ENCODE results near the gene DDO. TPM values are rescaled to one million over a fixed set of nuclear protein-coding genes. Genes with fewer than 3 reads are reported as not detected.

The DDO gene
- polyA plus RNA-seq, 1 donor from 2014 or later, result not detected

DNA sequence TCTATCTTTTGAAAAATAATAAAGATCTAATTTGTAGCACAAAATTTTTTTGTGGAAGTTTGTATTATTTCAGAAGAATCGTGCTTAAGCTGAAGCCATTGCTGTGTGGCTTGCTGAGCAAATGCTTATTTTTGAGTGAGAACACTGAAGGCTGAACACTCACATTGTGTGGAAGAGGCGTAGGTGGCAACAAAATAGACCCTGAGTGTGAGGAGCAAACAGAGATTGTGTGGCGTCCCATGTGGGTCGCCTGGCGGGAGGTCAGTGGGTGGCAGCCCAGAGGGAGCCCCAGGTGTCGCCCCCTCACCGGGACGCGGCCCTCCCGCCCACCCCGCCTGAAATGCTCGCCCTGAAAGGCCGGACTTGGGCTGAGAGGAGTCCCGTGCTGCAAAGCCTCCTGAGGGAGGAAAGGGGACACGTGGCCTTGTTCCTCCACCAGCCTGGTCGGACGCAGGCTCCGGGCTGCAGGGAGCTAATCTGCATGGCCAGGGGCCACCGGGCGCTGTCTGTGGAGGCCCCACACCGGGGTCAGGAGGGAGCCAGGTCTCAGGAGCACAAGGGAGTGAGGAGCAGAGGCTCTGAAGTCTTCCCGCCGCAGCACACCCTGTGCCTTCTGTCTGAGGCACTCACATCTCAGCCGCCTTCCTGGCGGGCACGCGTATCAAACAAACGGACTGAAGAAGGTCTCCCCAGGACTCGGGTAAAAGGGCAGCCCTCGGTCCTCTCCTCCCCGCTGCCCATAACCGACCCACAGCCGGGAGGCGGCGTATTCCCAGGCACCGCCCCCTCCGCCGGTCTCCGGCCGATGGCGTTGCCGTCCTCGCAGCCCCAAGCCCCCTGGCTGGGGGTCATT is 15.9 kb downstream of the DDO start:
- Histone ChIP-seq H3K9me2 (ENCODE audit: insufficient read depth, low read length) (no peaks in the 10 kb centered on the region), H3K4me3 (ENCODE audit: low read length) (no peak overlapping the region), H3K79me2 (replicated peaks; ENCODE audit: insufficient read depth, low read length) (no peaks in the 10 kb centered on the region), H4K20me1 (ENCODE audit: insufficient read depth) (no peaks in the 10 kb centered on the region), H2AFZ (ENCODE audit: low read depth, low read length) (no peak overlapping the region), H3F3A (ENCODE audit: insufficient read depth, low read length, poor library complexity, severe bottlenecking) (no peaks in the 10 kb centered on the region), H3K27me3 (ENCODE audit: insufficient read depth, low read depth, low read length) (no peaks in the 10 kb centered on the region), H3K27ac (ENCODE audit: low read length) (no peak overlapping the region), H3K9me3 (ENCODE audit: low read length) (no peaks in the 10 kb centered on the region), H3K4me2 (ENCODE audit: low read length) (no peak overlapping the region), H3K9ac (ENCODE audit: low read length) (no peak overlapping the region), H3K36me3 (ENCODE audit: insufficient read depth, low read length) (no peaks in the 10 kb centered on the region)
- TF ChIP-seq MXI1 (conservative IDR thresholded peaks at IDR 0.05; ENCODE audit: poor library complexity, severe bottlenecking) (no peak), TAF1 (IDR thresholded peaks at IDR 0.05; ENCODE audit: low read depth) (no peak), POLR2AphosphoS5 (IDR thresholded peaks at IDR 0.05) (no peak), RAD21 (conservative IDR thresholded peaks at IDR 0.05) (no peak), EZH2 (IDR thresholded peaks at IDR 0.05; ENCODE audit: borderline replicate concordance, insufficient read depth, low read length, poor library complexity, severe bottlenecking) (no peak), EP300 (conservative IDR thresholded peaks at IDR 0.05; ENCODE audit: poor library complexity, severe bottlenecking) (no peak), SMC3 (conservative IDR thresholded peaks at IDR 0.05; ENCODE audit: poor library complexity) (no peak)
- TF ChIP-seq, protein P1, sequence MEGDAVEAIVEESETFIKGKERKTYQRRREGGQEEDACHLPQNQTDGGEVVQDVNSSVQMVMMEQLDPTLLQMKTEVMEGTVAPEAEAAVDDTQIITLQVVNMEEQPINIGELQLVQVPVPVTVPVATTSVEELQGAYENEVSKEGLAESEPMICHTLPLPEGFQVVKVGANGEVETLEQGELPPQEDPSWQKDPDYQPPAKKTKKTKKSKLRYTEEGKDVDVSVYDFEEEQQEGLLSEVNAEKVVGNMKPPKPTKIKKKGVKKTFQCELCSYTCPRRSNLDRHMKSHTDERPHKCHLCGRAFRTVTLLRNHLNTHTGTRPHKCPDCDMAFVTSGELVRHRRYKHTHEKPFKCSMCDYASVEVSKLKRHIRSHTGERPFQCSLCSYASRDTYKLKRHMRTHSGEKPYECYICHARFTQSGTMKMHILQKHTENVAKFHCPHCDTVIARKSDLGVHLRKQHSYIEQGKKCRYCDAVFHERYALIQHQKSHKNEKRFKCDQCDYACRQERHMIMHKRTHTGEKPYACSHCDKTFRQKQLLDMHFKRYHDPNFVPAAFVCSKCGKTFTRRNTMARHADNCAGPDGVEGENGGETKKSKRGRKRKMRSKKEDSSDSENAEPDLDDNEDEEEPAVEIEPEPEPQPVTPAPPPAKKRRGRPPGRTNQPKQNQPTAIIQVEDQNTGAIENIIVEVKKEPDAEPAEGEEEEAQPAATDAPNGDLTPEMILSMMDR (IDR thresholded peaks at IDR 0.05; ENCODE audit: poor library complexity, severe bottlenecking), result no peak
- TF ChIP-seq, protein P2, sequence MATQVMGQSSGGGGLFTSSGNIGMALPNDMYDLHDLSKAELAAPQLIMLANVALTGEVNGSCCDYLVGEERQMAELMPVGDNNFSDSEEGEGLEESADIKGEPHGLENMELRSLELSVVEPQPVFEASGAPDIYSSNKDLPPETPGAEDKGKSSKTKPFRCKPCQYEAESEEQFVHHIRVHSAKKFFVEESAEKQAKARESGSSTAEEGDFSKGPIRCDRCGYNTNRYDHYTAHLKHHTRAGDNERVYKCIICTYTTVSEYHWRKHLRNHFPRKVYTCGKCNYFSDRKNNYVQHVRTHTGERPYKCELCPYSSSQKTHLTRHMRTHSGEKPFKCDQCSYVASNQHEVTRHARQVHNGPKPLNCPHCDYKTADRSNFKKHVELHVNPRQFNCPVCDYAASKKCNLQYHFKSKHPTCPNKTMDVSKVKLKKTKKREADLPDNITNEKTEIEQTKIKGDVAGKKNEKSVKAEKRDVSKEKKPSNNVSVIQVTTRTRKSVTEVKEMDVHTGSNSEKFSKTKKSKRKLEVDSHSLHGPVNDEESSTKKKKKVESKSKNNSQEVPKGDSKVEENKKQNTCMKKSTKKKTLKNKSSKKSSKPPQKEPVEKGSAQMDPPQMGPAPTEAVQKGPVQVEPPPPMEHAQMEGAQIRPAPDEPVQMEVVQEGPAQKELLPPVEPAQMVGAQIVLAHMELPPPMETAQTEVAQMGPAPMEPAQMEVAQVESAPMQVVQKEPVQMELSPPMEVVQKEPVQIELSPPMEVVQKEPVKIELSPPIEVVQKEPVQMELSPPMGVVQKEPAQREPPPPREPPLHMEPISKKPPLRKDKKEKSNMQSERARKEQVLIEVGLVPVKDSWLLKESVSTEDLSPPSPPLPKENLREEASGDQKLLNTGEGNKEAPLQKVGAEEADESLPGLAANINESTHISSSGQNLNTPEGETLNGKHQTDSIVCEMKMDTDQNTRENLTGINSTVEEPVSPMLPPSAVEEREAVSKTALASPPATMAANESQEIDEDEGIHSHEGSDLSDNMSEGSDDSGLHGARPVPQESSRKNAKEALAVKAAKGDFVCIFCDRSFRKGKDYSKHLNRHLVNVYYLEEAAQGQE (IDR thresholded peaks at IDR 0.05; ENCODE audit: borderline replicate concordance), result no peak

DNA sequence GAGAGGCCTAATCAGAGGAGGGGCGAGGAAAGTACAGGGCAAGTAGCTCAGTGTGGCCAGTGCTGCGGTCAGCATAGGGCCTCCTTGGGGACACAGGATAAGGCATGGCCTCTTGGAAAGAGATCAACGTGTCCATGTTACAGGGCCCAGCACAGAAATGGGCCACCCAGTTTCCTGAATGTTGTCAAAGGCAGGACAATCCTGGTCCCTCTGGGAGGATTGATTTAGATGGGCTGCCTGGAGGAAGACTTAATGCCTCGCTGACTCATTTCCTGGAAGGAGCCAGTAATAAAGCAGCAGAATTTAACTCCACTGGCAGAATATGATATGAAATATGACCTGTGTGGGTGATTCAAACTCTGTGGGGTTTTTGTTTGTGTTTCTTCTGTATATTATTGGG is 16.6 kb downstream of the DDO start:
- no peaks in the 10 kb centered on the region for H3K27me3 ChIP-seq (ENCODE audit: insufficient read depth, low read depth, low read length)
- no peak overlapping the region for H3K9ac ChIP-seq (ENCODE audit: low read length)
- H3K79me2 ChIP-seq (replicated peaks; ENCODE audit: insufficient read depth, low read length), result no peaks in the 10 kb centered on the region
- H4K20me1 ChIP-seq (ENCODE audit: insufficient read depth), result no peaks in the 10 kb centered on the region
- H2AFZ ChIP-seq (ENCODE audit: low read depth, low read length), result no peak overlapping the region
- H3K36me3 ChIP-seq (ENCODE audit: insufficient read depth, low read length), result no peaks in the 10 kb centered on the region
- H3F3A ChIP-seq (ENCODE audit: insufficient read depth, low read length, poor library complexity, severe bottlenecking), result no peaks in the 10 kb centered on the region
- H3K9me2 ChIP-seq (ENCODE audit: insufficient read depth, low read length), result no peaks in the 10 kb centered on the region
- TF ChIP-seq RAD21 (conservative IDR thresholded peaks at IDR 0.05) (no peak), EZH2 (IDR thresholded peaks at IDR 0.05; ENCODE audit: borderline replicate concordance, insufficient read depth, low read length, poor library complexity, severe bottlenecking) (no peak), TAF1 (IDR thresholded peaks at IDR 0.05; ENCODE audit: low read depth) (no peak), MXI1 (conservative IDR thresholded peaks at IDR 0.05; ENCODE audit: poor library complexity, severe bottlenecking) (no peak), EP300 (conservative IDR thresholded peaks at IDR 0.05; ENCODE audit: poor library complexity, severe bottlenecking) (no peak), POLR2AphosphoS5 (IDR thresholded peaks at IDR 0.05) (no peak), SMC3 (conservative IDR thresholded peaks at IDR 0.05; ENCODE audit: poor library complexity) (no peak)
- TF ChIP-seq, protein P2 (IDR thresholded peaks at IDR 0.05; ENCODE audit: borderline replicate concordance), result no peak
- TF ChIP-seq, protein P1 (IDR thresholded peaks at IDR 0.05; ENCODE audit: poor library complexity, severe bottlenecking), result no peak
- H3K4me3 ChIP-seq (ENCODE audit: low read length), result no peak overlapping the region
- no peak overlapping the region for H3K27ac ChIP-seq (ENCODE audit: low read length)
- no peak overlapping the region for H3K4me2 ChIP-seq (ENCODE audit: low read length)
- no peaks in the 10 kb centered on the region for H3K9me3 ChIP-seq (ENCODE audit: low read length)

All from neural cell (in vitro differentiated cells).